Measurements from ENCODE around the gene CTSL. TPM values are rescaled to one million over a fixed set of nuclear protein-coding genes. Genes with fewer than 3 reads are reported as not detected.
"Not testable (repeated sequence)": the region's sequence is repeated elsewhere in the genome, so short reads cannot be mapped to it uniquely, and the experiment has no call there.

The CTSL gene
- total RNA-seq, 3 donors from 2014 or later (not counting 1 experiment from before 2014, with no cell fraction given), result 1.2 to 4.4 (median 1.2) TPM

DNA sequence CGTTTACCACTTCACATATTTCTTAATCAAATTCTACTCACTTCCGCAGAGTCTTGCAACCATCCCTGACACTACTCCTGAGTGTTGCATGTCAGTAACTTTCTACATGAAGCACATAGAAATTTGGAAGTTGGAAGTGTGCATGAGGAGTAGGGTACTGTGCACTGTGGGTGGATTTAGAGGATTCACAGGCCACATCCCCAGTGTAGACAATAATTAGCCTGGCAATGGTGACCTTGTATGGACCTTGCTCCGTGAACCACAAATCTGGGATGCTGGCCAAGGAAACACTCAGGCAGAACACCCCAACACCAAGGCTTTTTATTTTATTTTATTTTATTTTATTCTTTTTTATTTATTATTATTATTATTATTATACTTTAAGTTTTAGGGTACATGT lies 25.5 kb downstream of the CTSL start:
- no peaks in the 10 kb centered on the region for H3K36me3 Mint-ChIP-seq

GRCh38 chr9:87751868-87752267 lies 25.9 kb downstream of the CTSL start:
- no peak for ATAC-seq
- Mint-ChIP-seq H3K27ac (no peak overlapping the region), H3K4me1 (no peaks in the 10 kb centered on the region), H3K27me3 (ENCODE audit: low read depth in 2 of 2) (peaks cover 8 to 18% of the 10 kb centered on the region in 2 donors), H3K36me3 (no peaks in the 10 kb centered on the region), H3K9me3 (peaks cover 2 to 3% of the 10 kb centered on the region in 2 donors), H3K4me3 (no peak overlapping the region)
- intact Hi-C loops (cut with micrococcal nuclease), result no loop called here
- H3K4me1 ChIP-seq (ENCODE audit: control insufficient read depth, insufficient read depth, low read length), result no peaks in the 10 kb centered on the region
- no peaks in the 10 kb centered on the region for H3K36me3 ChIP-seq (ENCODE audit: control insufficient read depth, insufficient read depth, low read length)
- no peaks in the 10 kb centered on the region for H3K9me3 ChIP-seq (ENCODE audit: control insufficient read depth, insufficient read depth, low read length)
- no peak overlapping the region for H3K27ac ChIP-seq (ENCODE audit: low read length)
- TF ChIP-seq, protein P1, sequence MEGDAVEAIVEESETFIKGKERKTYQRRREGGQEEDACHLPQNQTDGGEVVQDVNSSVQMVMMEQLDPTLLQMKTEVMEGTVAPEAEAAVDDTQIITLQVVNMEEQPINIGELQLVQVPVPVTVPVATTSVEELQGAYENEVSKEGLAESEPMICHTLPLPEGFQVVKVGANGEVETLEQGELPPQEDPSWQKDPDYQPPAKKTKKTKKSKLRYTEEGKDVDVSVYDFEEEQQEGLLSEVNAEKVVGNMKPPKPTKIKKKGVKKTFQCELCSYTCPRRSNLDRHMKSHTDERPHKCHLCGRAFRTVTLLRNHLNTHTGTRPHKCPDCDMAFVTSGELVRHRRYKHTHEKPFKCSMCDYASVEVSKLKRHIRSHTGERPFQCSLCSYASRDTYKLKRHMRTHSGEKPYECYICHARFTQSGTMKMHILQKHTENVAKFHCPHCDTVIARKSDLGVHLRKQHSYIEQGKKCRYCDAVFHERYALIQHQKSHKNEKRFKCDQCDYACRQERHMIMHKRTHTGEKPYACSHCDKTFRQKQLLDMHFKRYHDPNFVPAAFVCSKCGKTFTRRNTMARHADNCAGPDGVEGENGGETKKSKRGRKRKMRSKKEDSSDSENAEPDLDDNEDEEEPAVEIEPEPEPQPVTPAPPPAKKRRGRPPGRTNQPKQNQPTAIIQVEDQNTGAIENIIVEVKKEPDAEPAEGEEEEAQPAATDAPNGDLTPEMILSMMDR (IDR thresholded peaks at IDR 0.05), result no peak
- no peaks in the 10 kb centered on the region for H3K27me3 ChIP-seq (ENCODE audit: control insufficient read depth, insufficient read depth, low read length)
- no peak for DNase-seq
- H3K4me3 ChIP-seq (ENCODE audit: low read length), result no peak overlapping the region
- 100% methylated on average over 1 of the region's 4 CpGs for WGBS (ENCODE audit: insufficient coverage)

More for the DNA sequence above, 25.5 kb downstream of the CTSL start:
- Histone ChIP-seq H3K27ac (ENCODE audit: low read length) (no peak overlapping the region), H3K9me3 (ENCODE audit: control insufficient read depth, insufficient read depth, low read length) (no peaks in the 10 kb centered on the region), H3K4me1 (ENCODE audit: control insufficient read depth, insufficient read depth, low read length) (no peaks in the 10 kb centered on the region), H3K4me3 (ENCODE audit: low read length) (no peak overlapping the region), H3K27me3 (ENCODE audit: control insufficient read depth, insufficient read depth, low read length) (no peaks in the 10 kb centered on the region), H3K36me3 (ENCODE audit: control insufficient read depth, insufficient read depth, low read length) (no peaks in the 10 kb centered on the region)
- ATAC-seq, result no peak
- intact Hi-C loops (cut with micrococcal nuclease), result no loop called here
- TF ChIP-seq, protein P1 (IDR thresholded peaks at IDR 0.05), result no peak
- Mint-ChIP-seq H3K4me3 (no peak overlapping the region), H3K27ac (no peak overlapping the region), H3K27me3 (ENCODE audit: low read depth in 2 of 2) (peaks cover 11 to 18% of the 10 kb centered on the region in 2 donors), H3K4me1 (no peaks in the 10 kb centered on the region), H3K9me3 (peaks cover 2 to 3% of the 10 kb centered on the region in 2 donors)
- no peak for DNase-seq
- 93% methylated on average over 2 of the region's 3 CpGs for WGBS (ENCODE audit: insufficient coverage)

- no peak for ATAC-seq
- intact Hi-C loops (cut with micrococcal nuclease), result no loop called here
These were observed 27.4 kb downstream of the CTSL start for GRCh38 chr9:87753313-87753712.

DNA sequence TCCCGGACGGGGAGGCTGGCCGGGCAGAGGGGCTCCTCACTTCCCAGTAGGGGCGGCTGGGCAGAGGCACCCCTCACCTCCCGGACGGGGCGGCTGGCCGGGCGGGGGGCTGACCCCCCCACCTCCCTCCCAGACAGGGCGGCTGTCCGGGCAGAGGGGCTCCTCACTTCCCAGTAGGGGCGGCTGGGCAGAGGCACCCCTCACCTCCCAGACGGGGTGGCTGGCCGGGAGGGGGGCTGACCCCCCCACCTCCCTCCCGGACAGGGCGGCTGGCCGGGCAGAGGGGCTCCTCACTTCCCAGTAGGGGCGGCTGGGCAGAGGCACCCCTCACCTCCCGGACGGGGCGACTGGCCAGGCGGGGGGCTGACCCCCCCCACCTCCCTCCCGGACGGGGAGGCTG lies 32.4 kb downstream of the CTSL start:
- H3K27ac Mint-ChIP-seq; ATAC-seq; H3K36me3 ChIP-seq (ENCODE audit: control insufficient read depth, insufficient read depth, low read length); H3K27me3 ChIP-seq (ENCODE audit: control insufficient read depth, insufficient read depth, low read length); DNase-seq; H3K4me3 ChIP-seq (ENCODE audit: low read length); H3K27ac ChIP-seq (ENCODE audit: low read length); intact Hi-C loops (cut with micrococcal nuclease); H3K4me3 Mint-ChIP-seq; H3K4me1 ChIP-seq (ENCODE audit: control insufficient read depth, insufficient read depth, low read length); H3K9me3 ChIP-seq (ENCODE audit: control insufficient read depth, insufficient read depth, low read length); H3K27me3 Mint-ChIP-seq (ENCODE audit: low read depth in 2 of 2); H3K4me1 Mint-ChIP-seq; H3K9me3 Mint-ChIP-seq; H3K36me3 Mint-ChIP-seq: not testable (repeated sequence)
- 98% methylated on average over 5 of the region's 24 CpGs for WGBS (ENCODE audit: insufficient coverage)

More at GRCh38 chr9:87753313-87753712, 27.4 kb downstream of the CTSL start:
- Histone ChIP-seq H3K27ac (ENCODE audit: low read length) (no peak overlapping the region), H3K4me1 (ENCODE audit: control insufficient read depth, insufficient read depth, low read length) (no peaks in the 10 kb centered on the region), H3K36me3 (ENCODE audit: control insufficient read depth, insufficient read depth, low read length) (no peaks in the 10 kb centered on the region), H3K9me3 (ENCODE audit: control insufficient read depth, insufficient read depth, low read length) (no peaks in the 10 kb centered on the region), H3K27me3 (ENCODE audit: control insufficient read depth, insufficient read depth, low read length) (no peaks in the 10 kb centered on the region), H3K4me3 (ENCODE audit: low read length) (no peak overlapping the region)
- WGBS (ENCODE audit: insufficient coverage), result 42% methylated on average over 1 of the region's 2 CpGs
- peaks cover 8 to 18% of the 10 kb centered on the region in 2 donors for H3K27me3 Mint-ChIP-seq (ENCODE audit: low read depth in 2 of 2)
- no peaks in the 10 kb centered on the region for H3K4me1 Mint-ChIP-seq
- no peak overlapping the region for H3K27ac Mint-ChIP-seq
- peaks cover 2 to 3% of the 10 kb centered on the region in 2 donors for H3K9me3 Mint-ChIP-seq
- TF ChIP-seq, protein P1 (IDR thresholded peaks at IDR 0.05), result no peak
- H3K36me3 Mint-ChIP-seq, result no peaks in the 10 kb centered on the region
- DNase-seq, result no peak
- no peak overlapping the region for H3K4me3 Mint-ChIP-seq

GRCh38 chr9:87759980-87760379 lies 34.1 kb downstream of the CTSL start:
- ATAC-seq; H3K9me3 ChIP-seq (ENCODE audit: control insufficient read depth, insufficient read depth, low read length); H3K4me1 ChIP-seq (ENCODE audit: control insufficient read depth, insufficient read depth, low read length); H3K36me3 Mint-ChIP-seq; H3K4me1 Mint-ChIP-seq; H3K4me3 Mint-ChIP-seq; H3K4me3 ChIP-seq (ENCODE audit: low read length); H3K9me3 Mint-ChIP-seq; H3K36me3 ChIP-seq (ENCODE audit: control insufficient read depth, insufficient read depth, low read length); DNase-seq; H3K27ac ChIP-seq (ENCODE audit: low read length); H3K27me3 ChIP-seq (ENCODE audit: control insufficient read depth, insufficient read depth, low read length); H3K27me3 Mint-ChIP-seq (ENCODE audit: low read depth in 2 of 2); intact Hi-C loops (cut with micrococcal nuclease); H3K27ac Mint-ChIP-seq: not testable (repeated sequence)
